Activated CD4-positive, alpha-beta T cell treated with anti-CD3 and anti-CD28 coated beads, Interleukin-10, Interleukin-2, amounts not matched to agents 100 ng/mL and 50 ng/mL, durations not matched to agents 16 hours and 8 hours (primary cell): ENCODE measurements around the gene MTX1.
A peak's percentile ranks its signal among the peaks of the same experiment; 100 is the strongest.
"Not testable (repeated sequence)": the region's sequence is repeated elsewhere in the genome, so short reads cannot be mapped to it uniquely, and the experiment has no call there.

Source experiments
- DNase-seq: peaks from one replicate; pipeline ENCODE4 v3.0.0-alpha.2; 2020

MTX1 gene

GRCh38 chr1:155241841-155242264, 33.4 kb downstream of the MTX1 start:
- DNase-seq: peak; percentile 51

DNA sequence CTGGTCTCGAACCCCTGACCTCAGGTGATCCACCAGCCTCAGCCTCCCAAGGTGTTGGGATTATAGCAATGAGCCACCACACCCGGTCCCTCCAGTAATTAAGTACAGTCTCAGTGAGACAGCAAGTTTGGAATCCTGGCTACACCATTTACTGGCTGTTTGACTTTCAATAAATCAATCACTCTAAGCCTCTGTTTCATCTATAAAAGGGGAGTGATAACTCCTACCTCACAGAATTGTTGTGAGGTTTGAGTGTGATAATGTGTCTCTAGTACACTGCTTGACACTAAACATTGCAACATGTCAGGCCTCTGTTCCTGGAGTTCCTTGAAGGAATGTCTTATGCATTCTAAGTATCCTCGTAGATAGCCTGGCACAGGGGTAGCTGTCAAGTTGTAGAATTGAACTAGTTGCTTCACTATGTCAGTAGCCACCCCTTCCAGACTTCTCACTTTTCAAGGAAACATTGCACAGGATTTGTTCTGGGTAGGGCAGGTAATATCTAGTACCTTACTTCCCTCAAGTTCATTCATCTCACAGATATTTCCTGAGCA, 34.4 kb downstream of the MTX1 start:
- no peak for DNase-seq

GRCh38 chr1:155244368-155245162, 36.1 kb downstream of the MTX1 start:
- peak; percentile 99 for DNase-seq

DNA sequence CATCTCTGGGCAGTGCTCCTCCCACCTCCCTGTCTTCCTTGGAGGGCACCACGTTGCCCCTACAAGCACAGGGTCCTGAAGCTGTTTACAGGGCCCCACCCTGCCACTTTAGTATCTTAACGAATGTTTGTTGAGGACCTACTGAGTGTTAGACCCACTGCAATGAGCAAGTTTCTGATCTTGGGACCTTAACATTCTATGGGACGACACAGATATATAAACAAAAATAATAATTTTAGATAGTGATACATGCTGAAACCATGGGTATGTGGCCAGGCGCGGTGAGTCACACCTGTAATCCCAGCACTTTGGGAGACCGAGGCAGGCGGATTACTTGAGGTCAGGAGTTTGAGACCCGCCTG, 36.6 kb downstream of the MTX1 start:
- no peak for DNase-seq

DNA sequence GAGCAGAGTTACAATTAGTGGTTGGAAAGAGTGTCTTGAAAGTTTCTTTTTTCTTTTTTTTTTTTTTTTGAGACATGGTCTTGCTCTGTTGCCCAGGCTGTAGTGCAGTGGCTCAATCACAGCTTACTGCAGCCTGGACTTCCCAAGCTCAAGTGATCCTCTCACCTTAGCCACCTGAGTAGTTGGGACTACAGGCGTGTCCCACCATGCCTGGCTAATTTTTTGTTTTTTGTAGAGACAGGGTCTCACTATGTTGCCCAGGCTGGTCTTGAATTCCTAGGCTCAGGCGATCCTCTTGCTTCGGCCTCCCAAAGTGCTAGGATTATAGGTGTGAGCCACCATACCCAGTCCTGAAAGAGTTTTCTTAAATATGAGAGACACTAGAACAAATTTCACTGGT, 38.3 kb downstream of the MTX1 start:
- DNase-seq: not testable (repeated sequence)

GRCh38 chr1:155247667-155248553, 39.4 kb downstream of the MTX1 start:
- DNase-seq: no peak

DNA sequence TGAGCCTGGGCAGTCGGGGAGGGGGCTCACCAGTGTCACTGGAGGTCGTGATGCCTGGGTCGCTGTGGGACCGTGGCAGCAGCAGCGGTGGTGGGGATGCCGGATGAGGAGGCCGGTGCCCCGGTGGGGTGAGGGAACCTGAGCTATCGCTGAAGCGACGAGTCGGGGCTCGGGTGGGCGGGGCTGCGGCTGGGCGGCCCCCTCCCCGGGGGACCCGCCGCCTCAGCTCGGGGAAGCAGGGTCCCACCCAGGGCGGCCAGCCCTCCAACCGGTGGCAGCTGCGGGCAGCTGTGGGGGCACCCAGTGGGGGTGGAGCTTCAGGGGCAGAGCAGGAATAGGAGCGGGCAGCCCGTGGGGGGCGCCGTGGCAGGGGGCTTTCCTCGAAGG, 41.7 kb downstream of the MTX1 start:
- no peak for DNase-seq

DNA sequence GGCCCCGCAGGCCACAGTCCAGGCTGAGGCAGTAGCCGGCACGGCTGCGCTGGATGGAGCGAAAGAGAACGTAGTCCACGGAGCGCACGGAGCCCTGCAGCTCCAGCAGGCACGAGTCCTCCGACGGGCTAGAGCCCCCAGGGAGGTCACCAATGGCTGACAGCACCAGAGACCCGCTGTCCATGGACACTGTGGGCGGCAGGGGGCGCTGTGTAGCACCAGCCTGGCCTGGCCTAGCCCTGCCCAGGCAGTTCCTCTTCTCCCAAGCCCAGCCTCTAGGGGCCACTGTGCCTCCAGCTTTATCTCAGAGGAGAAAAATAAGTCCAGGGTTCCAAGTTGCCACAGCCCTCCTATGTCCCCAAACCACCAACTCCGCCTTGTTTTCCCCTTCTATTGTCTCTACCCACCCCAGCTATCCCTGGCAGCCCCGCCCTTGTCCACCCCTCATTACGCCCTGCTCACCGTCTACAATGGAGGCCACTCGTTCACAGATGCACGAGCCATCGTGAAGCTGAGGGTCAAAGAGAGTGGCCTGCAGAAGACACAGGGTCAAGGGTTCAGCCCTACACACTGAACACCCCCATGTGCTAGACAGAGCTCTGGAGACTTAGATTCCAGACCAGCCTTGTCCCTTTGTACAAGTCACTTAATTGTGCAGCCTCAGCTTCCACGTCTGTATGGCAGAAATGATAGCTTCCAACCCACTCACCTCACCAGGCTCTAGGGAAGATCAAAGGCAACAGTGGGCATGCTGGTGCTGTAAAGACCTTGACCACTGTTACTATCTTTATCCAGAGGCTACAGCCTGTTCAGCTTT, 42.3 kb downstream of the MTX1 start:
- peak; percentile 97 for DNase-seq

DNA sequence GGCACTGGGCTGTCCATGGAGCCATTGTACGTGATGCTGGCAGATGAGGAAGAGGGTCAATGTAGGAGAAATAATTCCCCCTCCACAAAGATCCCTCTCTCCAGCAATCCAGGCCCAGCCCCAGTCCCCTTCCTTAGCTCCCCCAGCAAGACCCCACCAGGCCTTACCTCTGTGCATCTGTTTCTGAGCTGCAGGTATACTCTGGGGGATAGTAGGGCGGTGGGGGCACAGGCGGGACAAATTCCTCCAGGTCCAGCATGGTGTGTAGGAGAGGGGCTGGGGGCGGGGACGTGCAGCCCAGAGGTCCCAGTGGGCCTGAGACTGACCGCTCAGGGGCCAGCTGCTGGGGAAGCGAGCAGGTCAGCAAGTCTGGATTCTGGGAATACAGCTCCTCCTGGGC, 43.1 kb downstream of the MTX1 start:
- DNase-seq: no peak

DNA sequence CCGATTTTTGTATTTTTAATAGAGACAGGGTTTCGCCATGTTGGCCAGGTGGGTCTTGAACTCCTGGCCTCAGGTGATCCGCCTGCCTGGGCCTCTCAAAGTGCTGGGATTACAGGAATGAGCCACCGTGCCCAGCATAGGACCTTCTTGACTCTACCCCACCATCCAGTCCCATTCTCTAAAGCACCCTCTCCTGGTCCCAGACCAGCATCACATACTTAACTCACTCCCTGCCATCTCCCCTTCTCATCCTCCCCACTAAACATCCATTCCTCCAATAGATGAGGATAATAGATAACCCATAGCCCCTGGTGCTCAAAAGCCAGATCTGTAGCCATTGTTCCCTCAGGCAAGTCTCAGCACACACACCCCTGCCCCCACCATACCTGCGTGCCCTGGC, 44.7 kb downstream of the MTX1 start:
- no peak for DNase-seq

DNA sequence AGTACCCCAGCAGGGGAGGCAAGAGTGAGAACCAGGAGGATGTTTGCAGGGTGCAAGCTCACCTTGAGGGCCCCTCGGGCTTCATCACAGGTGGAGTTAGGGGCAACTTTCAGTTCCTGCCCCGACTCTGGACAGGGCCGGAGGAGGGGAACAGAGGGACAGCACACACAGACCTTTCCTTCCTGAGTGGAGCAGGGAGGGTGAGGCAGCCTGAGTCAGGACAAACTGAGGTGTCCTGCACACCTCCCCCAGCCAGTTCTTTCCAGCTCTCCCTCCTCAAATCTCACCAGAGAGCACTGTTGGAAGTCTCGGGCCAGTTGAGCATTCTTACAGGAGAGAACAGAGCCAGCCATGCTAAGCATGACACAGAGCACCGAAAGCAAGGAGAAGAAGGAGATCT, 45.3 kb downstream of the MTX1 start:
- no peak for DNase-seq

DNA sequence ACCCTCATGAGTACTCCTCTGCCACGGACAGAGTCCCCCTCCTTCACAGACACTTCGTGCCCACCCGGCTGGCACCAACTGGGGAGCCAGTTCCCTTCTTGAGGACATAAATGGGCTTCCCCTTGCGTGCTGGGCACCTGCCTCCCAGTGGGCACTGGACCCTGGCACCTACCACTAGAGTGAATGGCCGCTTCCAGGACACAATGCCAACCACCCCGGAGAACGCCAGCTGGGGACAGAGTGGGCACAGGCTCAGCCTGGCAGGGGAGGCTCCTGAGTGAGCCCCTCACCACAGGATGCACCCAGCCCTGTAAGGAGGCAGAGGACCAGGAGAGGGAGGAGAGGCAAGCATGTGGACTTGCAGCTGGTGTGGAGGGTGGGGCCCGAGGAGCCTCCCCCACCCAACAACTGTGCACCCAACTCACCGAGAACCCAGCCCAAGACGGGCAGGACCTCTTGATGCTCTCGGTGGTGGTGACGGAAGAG, 45.8 kb downstream of the MTX1 start:
- DNase-seq: no peak

DNA sequence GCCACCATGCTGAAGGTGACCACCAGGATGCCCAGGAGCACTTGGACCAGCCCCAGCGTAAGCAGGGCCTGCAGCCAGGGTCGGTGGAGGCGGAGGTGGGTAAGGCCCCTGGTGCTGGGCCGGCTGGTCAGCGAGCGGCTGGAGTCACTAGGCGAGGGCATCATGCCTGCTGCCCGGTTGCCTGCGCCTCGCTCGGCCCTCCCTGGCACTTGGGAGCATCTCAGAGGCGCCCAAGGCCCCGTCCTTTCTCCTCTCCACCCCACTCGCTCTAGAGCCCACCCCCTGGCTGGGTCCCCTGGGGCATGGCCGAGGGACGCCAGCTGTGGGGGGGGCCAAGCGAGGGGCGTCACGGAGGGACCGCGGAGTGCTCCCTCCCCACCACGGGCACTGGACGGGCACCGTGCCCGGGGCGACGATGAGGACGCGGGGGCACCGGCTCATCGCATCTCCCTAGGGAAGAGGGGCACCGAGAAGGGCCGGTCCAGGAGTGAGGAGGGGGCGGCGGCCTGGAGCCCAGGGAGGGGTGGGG, 46.3 kb downstream of the MTX1 start:
- DNase-seq: no peak

- peak; percentile 88 for DNase-seq
Observed at GRCh38 chr1:155255243-155256007, 46.9 kb downstream of the MTX1 start, which contains the start of gene ENTREP3. TSS of gene ENTREP3 (minus strand) at chr1:155255483. CDS start at chr1:155254877, 606 bp downstream.

GRCh38 chr1:155256058-155256852, 47.8 kb downstream of the MTX1 start:
- DNase-seq: no peak

- DNase-seq: no peak
Observed at GRCh38 chr1:155260276-155260675, 51.8 kb downstream of the MTX1 start.

DNA sequence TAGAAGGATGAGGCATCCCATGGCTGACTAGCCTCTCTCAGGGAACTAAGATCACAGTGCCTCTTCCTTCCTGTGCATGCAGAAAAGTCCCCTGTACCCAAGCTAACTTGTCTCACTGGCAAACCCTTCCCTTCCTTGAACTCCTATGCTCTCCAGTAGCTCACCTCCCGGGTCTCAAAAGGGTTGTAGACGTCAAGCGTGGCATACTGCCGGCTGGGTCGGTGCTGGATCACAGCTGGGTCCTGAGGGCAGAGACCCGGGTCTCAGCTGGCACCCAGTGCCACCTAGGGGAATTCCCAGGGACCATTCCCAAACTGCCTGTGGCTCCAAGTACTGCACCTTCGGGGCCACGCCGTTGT, 53.0 kb downstream of the MTX1 start:
- DNase-seq: peak; percentile 56

DNA sequence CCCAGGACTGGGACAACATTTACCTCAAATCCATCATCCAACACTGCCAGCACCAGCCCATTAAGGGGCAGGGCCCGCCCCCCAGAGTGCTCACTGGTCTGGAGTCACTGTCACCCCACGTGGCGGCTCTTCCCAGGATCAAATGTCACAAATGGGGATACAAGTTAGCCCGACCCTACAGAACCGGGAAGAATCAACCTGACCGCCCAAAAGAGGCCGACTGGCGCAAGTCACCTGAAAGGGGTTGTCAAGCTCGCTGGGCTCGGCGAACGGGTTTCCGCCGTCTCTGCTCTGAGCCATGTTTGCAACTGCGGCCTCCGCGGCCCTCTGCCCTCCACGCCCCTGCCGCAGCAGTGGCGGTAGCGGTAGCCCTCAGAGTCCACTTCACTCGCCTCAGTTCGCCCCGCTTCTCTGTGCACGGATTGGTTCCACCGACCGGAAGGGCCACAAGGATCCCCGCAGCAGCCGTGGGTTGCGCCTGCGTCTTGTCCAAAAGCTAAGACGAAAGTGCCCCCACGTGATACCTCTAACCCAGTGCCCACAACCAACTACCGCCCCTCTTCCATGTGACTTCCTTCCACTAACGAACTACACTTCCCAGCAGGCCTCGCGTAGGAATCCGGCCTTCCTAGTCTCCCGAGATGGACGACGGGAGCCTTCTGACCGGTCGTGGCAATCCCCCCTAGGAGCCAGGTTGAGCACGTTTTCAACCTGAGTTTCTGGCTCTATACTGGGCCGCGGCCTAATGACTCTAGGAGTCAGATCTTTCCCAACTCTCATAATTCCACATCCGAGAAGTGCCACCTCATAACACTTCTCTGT, 53.6 kb downstream of the MTX1 start, which contains the start of gene SCAMP3:
Gene SCAMP3 (minus strand): TSS at position 509 of the 822 bp plus-strand sequence. CDS start 209 bp downstream, at position 300.
- DNase-seq: peak; percentile 96

DNA sequence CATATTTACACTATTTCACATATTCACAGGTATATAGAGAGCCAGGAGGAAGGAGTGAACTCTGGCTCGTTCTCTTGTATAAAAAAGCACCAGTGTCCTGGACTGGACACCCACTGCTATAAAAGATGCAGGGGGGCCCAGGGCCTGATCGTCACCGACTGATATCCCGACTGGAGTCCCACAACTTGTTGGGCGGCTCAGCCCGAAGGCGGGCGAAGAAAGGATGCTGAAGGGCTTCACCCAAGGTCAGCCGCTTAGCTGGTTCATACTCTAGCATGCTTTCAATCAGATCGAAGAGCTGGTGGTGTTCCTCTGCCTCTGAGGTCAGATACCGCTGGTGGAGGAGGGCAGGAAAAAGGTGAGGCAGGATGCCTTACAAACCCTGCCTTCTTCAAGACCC, 54.6 kb downstream of the MTX1 start:
- DNase-seq: no peak
